DOHH2 (cell line): ENCODE data around the gene RALGPS2.

Experiments
- CTCF ChIP-seq: fragments of 200-600 bp; sonication (generic); IDR thresholded peaks from one replicate; pipeline ENCODE4 v1.5.1; 2014; ENCODE audit warnings: antibody characterized with exemption, mild to moderate bottlenecking, low read depth, low read length; ENCODE audit not compliant: poor library complexity, severe bottlenecking
- EZH2phosphoT487 ChIP-seq: fragments of 200-600 bp; sonication (generic); IDR thresholded peaks from 2 replicates; pipeline ENCODE4 v1.6.1; 2017; ENCODE audit warnings: borderline replicate concordance, mild to moderate bottlenecking, antibody characterized with exemption, low read length, moderate library complexity, mixed read lengths

GRCh38 chr1:178726087-178726517 lies 1.1 kb downstream of the RALGPS2 start:
- no peak for TF ChIP-seq CTCF
- TF ChIP-seq EZH2phosphoT487 = no peak
